ENCODE measurements around the gene ARHGAP30.

The ARHGAP30 gene

DNA sequence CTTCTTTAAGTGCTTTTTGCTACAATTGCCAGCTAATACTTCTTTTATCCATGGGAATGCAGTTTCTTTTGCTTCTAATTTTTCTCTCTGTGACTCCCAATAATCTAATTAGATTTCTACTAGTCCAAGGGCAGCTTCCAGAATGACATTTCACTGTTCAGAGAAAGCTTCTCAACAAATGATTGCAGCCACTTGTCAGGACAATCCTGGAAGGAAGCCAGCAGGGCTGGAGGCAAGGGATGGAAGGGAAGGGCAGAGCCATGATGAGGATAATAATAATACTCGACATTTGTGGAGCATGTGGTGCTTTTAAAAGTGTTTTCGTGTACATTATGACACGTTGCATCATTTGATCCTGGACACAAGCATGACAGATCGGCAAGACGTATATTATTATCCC lies 68.2 kb downstream of the ARHGAP30 start:
- FAIRE-seq: peak; percentile 45
- TF ChIP-seq SPI1 (IDR thresholded peaks at IDR 0.05; ENCODE audit: low read depth, low read length) (0 out of 2 replicates have a peak, but pooled peaks have one; percentile 22), PAX5 (IDR thresholded peaks at IDR 0.05; ENCODE audit: insufficient read depth, low read length, severe bottlenecking) (no peak), POLR2A (IDR thresholded peaks at IDR 0.05; ENCODE audit: low read depth, low read length) (no peak), TAF1 (IDR thresholded peaks at IDR 0.05; ENCODE audit: low read depth, low read length) (no peak)
- no peak for DNase-seq (ENCODE audit: insufficient read length, low spot score)

DNA sequence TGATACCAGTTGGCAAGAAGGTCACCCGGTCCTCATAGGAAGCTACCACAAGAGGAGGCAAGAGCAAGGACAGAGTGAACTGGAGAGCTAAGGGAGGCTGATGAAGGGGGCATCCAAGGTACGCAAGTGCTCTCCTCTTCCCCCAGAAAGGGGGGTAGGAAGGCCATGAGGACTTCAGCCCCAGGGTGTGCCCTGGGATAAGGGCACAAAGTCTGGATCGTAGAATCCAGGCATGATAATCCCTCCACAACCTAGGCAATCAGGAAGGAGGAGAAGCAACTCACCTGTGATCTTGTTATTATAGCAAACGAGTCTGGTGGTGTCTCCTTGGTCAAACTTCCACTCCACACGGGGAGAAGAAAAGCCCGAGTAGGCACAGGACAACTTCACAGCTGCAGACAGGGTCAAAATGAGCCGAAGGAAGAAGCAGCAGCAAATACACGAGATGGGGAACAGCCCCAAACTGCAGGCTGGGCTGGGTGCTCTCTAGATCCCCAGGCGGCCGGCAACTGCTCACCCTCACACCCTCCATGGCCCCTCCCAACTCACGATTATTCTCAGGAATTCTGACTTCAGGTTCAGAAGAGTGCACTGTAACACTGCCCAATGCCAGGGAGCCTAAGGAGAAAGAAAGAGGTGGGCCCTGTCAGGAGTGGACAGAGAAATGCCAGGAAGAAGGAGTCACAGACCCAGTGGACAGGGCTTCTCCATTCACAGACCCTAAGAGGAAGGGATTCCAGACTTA lies 68.8 kb downstream of the ARHGAP30 start:
- FAIRE-seq: no peak

DNA sequence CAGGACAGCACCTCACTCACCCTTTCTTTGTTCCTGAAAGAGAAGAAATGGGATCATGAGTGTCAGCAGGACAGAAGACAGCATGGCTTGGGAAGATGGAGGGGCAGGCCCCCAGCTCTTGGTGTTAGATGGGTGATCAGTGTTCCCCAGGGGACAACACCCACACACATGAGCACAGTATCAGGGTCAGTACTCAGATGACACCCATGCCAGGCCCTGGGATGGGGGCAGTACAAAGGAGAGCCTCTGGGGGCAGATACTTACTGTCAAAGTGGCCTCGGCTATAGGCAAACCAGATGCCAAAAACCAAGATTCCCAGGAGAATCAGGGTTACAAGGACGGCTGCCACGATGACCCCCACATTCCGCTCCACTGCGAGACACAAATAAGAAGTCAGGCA lies 70.3 kb downstream of the ARHGAP30 start:
- FAIRE-seq: no peak
- no peak for DNase-seq (ENCODE audit: insufficient read length, low spot score)
- TF ChIP-seq POLR2AphosphoS5 (IDR thresholded peaks at IDR 0.05; ENCODE audit: low read depth, low read length): no peak
- no peak for TF ChIP-seq PAX5 (IDR thresholded peaks at IDR 0.05; ENCODE audit: insufficient read depth, low read length, severe bottlenecking)
- TF ChIP-seq POU2F2 (IDR thresholded peaks at IDR 0.05; ENCODE audit: low read depth, low read length): no peak
- no peak for TF ChIP-seq POLR2A (IDR thresholded peaks at IDR 0.05; ENCODE audit: low read depth, low read length)
- TF ChIP-seq TAF1 (IDR thresholded peaks at IDR 0.05; ENCODE audit: low read depth, low read length): no peak
- TF ChIP-seq SPI1 (IDR thresholded peaks at IDR 0.05; ENCODE audit: low read depth, low read length): no peak

More for the DNA sequence above, 68.8 kb downstream of the ARHGAP30 start:
- DNase-seq (ENCODE audit: insufficient read length, low spot score): no peak
- TF ChIP-seq SPI1 (IDR thresholded peaks at IDR 0.05; ENCODE audit: low read depth, low read length) (no peak), POLR2A (IDR thresholded peaks at IDR 0.05; ENCODE audit: low read depth, low read length) (no peak), POLR2AphosphoS5 (IDR thresholded peaks at IDR 0.05; ENCODE audit: low read depth, low read length) (no peak), POU2F2 (IDR thresholded peaks at IDR 0.05; ENCODE audit: low read depth, low read length) (no peak), TAF1 (IDR thresholded peaks at IDR 0.05; ENCODE audit: low read depth, low read length) (no peak), PAX5 (IDR thresholded peaks at IDR 0.05; ENCODE audit: insufficient read depth, low read length, severe bottlenecking) (no peak)

DNA sequence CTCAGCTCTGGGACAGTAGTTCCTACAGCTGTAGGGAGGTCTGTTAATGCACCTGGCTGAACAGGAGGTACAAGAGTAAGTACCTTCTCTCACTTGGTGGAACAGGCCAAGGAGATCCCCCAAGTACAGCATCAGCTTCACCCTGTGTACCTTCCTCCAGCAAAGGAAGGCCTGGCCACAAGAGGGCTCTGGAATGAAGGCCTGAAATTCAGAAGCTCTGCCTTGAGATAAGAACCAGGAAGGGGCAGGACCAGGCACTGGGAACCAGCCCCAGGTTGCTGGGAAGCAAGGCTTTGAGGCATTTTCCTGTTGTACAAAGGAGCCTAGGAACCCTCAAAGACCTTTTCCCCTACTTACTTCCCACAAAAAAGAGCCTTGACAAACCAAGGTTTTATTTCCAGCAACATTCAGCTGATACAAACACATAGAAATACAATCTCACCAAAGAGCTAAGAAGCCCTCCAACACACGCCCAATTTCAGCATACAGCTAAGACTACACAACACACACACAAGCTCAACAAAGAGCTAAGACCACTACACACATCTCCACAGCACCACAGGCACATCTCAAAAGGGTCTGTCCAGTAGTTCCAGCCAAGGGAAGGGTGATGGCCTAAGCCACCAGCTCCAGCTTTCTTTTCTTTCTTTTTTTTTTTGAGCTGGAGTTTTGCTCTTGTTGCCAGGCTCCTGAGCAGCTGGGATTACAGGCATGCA lies 72.2 kb downstream of the ARHGAP30 start:
- TF ChIP-seq POU2F2 (IDR thresholded peaks at IDR 0.05; ENCODE audit: low read depth, low read length): 0 out of 2 replicates have a peak, but pooled peaks have one; percentile 20
- no peak for TF ChIP-seq POLR2A (IDR thresholded peaks at IDR 0.05; ENCODE audit: low read depth, low read length)
- FAIRE-seq (peak; percentile 52), DNase-seq (ENCODE audit: insufficient read length, low spot score) (peak; percentile 42)

Measured in GM12891 (cell line).